Glutamatergic neuron (in vitro differentiated cells): ENCODE results near the gene HBEGF. TPM values are rescaled to one million over a fixed set of nuclear protein-coding genes. Genes with fewer than 3 reads are reported as not detected.

Experiments
- DNase-seq: peaks from one replicate; pipeline ENCODE4 v3.0.0; 2022
- H3K27ac Mint-ChIP-seq: one replicate; pipeline ENCODE4 v1.8.0; 2020; ENCODE audit warnings: mild to moderate bottlenecking, mixed read lengths, inconsistent platforms; ENCODE audit not compliant: unreplicated experiment
- H3K27me3 Mint-ChIP-seq: one replicate; pipeline ENCODE4 v1.8.0; 2020; ENCODE audit warnings: mild to moderate bottlenecking, moderate library complexity, mixed read lengths, inconsistent platforms; ENCODE audit not compliant: unreplicated experiment
- H3K36me3 Mint-ChIP-seq: one replicate; pipeline ENCODE4 v1.8.0; 2020; ENCODE audit warnings: mild to moderate bottlenecking, mixed read lengths, inconsistent platforms; ENCODE audit not compliant: unreplicated experiment
- H3K4me1 Mint-ChIP-seq: one replicate; pipeline ENCODE4 v1.8.0; 2020; ENCODE audit warnings: mild to moderate bottlenecking, low read depth, mixed read lengths, inconsistent platforms; ENCODE audit not compliant: unreplicated experiment
- H3K4me3 Mint-ChIP-seq: one replicate; pipeline ENCODE4 v1.8.0; 2020; ENCODE audit warnings: mild to moderate bottlenecking, mixed read lengths, inconsistent platforms; ENCODE audit not compliant: unreplicated experiment
- H3K9me3 Mint-ChIP-seq: one replicate; pipeline ENCODE4 v1.8.0; 2020; ENCODE audit warnings: mild to moderate bottlenecking, moderate library complexity, mixed read lengths, inconsistent platforms; ENCODE audit not compliant: unreplicated experiment
- total RNA-seq: library from RNA; stranded (reverse); fragmentation: NEBNext Ultra II Directional; extraction: Animal tissue kit (Norgen Biotek cat#: 25700); gene quantifications from one replicate; pipeline ENCODE4 v1.2.1, GENCODE V29; 2021; ENCODE audit not compliant: unreplicated experiment
- TF ChIP-seq, protein P1 (sequence below): fragments of 200-600 bp; sonication (generic); IDR thresholded peaks from one replicate; pipeline ENCODE4 v1.5.0; 2021; ENCODE audit not compliant: partially characterized antibody, unreplicated experiment

HBEGF gene
- total RNA-seq, 1 donor from 2014 or later = 2.5 TPM

DNA sequence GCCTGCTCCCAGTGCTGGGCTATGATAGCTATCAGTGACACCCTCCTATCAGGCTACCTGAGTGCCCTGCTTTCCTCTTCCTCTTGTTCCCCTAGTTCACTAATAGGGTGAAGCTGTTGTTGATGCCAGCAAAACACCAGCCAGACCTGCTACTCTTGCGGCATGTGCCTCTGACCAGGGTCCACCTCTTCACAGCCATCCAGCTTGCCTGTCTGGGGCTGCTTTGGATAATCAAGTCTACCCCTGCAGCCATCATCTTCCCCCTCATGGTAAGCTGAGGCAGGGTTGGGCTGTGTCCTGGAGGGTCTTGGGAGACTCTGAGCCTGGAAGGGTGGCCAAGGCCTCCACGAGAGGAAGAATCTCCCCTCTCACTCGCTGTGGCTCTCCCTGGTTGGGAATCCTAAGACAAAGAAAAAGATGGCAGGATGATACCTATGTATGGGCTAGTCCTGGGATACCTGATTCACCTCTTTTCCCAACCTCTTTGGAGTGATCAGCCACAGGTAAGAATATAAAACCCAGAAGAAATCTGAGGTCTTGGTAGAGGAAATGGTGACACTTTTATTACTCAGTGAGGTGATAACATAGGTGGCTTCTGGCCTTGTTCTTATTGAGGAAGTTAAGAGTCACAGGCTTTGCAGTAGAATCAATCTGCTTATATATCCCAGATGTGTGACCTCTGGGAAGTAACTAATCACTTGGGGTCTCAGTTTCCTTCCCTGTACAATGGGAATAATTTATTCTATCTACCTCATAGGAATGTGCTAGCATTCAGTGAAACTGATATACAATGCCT, 25.2 kb upstream of the HBEGF start:
- peaks cover 1% of the 10 kb centered on the region for H3K27me3 Mint-ChIP-seq
- peaks cover 2% of the 10 kb centered on the region for H3K9me3 Mint-ChIP-seq
- no peak overlapping the region for H3K4me3 Mint-ChIP-seq
- DNase-seq = no peak
- H3K4me1 Mint-ChIP-seq = peaks cover 3% of the 10 kb centered on the region
- no peaks in the 10 kb centered on the region for H3K36me3 Mint-ChIP-seq
- TF ChIP-seq, protein P1, sequence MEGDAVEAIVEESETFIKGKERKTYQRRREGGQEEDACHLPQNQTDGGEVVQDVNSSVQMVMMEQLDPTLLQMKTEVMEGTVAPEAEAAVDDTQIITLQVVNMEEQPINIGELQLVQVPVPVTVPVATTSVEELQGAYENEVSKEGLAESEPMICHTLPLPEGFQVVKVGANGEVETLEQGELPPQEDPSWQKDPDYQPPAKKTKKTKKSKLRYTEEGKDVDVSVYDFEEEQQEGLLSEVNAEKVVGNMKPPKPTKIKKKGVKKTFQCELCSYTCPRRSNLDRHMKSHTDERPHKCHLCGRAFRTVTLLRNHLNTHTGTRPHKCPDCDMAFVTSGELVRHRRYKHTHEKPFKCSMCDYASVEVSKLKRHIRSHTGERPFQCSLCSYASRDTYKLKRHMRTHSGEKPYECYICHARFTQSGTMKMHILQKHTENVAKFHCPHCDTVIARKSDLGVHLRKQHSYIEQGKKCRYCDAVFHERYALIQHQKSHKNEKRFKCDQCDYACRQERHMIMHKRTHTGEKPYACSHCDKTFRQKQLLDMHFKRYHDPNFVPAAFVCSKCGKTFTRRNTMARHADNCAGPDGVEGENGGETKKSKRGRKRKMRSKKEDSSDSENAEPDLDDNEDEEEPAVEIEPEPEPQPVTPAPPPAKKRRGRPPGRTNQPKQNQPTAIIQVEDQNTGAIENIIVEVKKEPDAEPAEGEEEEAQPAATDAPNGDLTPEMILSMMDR = no peak
- H3K27ac Mint-ChIP-seq = no peak overlapping the region

DNA sequence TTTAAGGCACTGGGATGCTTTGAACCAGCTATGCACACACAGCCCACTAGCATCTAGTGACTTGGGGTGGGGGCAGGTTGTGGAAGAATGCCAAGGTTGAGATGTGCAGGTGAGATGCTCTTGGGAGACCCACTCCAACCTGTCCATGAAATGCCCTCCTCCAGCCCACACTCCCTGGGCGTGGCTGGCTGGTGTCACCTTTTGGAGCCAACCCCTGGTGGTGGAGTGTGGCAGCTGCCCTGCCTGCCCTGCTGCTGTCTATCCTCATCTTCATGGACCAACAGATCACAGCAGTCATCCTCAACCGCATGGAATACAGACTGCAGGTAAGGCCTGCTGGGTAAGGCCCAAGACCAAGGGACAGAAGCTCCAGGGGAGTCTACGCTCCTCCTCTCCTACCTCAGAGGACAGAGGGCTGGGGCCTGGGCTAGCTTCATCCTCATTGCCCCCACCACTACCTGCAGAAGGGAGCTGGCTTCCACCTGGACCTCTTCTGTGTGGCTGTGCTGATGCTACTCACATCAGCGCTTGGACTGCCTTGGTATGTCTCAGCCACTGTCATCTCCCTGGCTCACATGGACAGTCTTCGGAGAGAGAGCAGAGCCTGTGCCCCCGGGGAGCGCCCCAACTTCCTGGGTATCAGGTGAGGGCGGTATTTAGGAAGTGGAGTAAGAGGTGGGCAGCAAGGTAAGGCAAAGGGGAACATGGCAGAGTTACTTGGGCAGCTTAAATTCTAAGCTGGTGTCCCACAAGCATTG, 21.0 kb upstream of the HBEGF start:
- no peaks in the 10 kb centered on the region for H3K9me3 Mint-ChIP-seq

DNA sequence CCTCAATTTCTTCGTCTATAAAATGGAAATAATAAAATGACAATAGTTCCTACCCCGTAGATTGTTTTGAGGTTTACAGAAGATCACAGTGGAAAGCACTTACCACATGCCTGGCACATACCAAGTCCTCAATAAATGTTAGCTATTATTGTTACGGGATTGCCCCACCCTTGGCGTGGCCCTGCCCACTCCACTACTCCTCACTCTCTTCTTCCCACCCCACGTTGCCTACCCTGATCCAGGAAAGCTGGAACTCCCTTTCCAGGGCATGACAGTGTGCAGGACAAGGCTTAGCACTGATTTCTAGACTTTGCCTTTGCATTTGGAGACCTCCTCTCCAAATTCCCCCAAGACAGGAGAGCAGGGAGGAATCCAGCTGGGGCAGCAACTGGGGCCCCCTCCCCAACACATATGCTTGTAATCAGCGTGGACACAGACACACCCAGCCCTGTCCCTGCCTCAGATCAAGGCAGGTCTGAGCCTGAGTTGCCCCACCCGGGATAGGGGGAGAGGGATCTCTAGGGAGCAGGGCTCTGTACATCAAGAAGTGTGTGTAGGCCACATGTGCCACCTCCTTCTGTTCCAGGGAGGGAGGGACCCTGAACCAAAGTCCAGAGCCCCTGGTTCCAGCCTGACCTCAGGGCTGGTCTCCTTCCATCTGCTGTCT, 20.3 kb upstream of the HBEGF start:
- H3K9me3 Mint-ChIP-seq = peaks cover 2% of the 10 kb centered on the region
- no peak overlapping the region for H3K27ac Mint-ChIP-seq
- H3K4me1 Mint-ChIP-seq = peaks cover 4% of the 10 kb centered on the region
- H3K36me3 Mint-ChIP-seq = no peaks in the 10 kb centered on the region
- TF ChIP-seq, protein P1 = no peak
- H3K4me3 Mint-ChIP-seq = no peak overlapping the region
- DNase-seq = no peak
- H3K27me3 Mint-ChIP-seq = peaks cover 2% of the 10 kb centered on the region

More for the DNA sequence above, 21.0 kb upstream of the HBEGF start:
- DNase-seq = no peak
- Mint-ChIP-seq H3K36me3 (no peaks in the 10 kb centered on the region), H3K4me1 (peaks cover 4% of the 10 kb centered on the region), H3K27me3 (peaks cover 2% of the 10 kb centered on the region), H3K4me3 (no peak overlapping the region), H3K27ac (no peak overlapping the region)
- TF ChIP-seq, protein P1 = peak; percentile 24

DNA sequence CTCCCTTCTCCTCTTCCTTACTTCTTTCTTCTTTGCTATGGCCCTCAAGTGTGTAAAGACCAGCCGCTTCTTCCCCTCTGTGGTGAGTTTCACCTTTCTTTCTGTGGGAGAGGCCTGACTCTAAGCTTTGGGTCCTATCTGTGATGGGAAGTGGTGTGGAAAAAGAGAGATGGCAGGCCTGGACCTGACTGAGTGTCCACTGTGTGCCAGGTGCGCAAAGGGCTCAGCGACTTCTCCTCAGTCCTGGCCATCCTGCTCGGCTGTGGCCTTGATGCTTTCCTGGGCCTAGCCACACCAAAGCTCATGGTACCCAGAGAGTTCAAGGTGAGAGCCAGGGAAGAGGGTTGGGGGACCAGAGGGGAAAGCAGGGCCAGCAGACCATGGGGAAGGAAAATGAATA, 19.5 kb upstream of the HBEGF start:
- H3K27ac Mint-ChIP-seq = no peak overlapping the region
- DNase-seq = no peak
- H3K36me3 Mint-ChIP-seq = no peaks in the 10 kb centered on the region
- TF ChIP-seq, protein P1 = no peak
- H3K4me1 Mint-ChIP-seq = peaks cover 4% of the 10 kb centered on the region
- peaks cover 2% of the 10 kb centered on the region for H3K9me3 Mint-ChIP-seq
- H3K4me3 Mint-ChIP-seq = no peak overlapping the region
- peaks cover 2% of the 10 kb centered on the region for H3K27me3 Mint-ChIP-seq
